ENCODE data around the gene SLC5A1.

GRCh38 chr22:32034275-32034674 lies 8.8 kb upstream of the SLC5A1 start:
- TF ChIP-seq POLR2AphosphoS5 (IDR thresholded peaks at IDR 0.05; ENCODE audit: low read depth, low read length) (no peak), POLR2A (IDR thresholded peaks at IDR 0.05; ENCODE audit: low read depth, low read length) (no peak), TAF1 (IDR thresholded peaks at IDR 0.05; ENCODE audit: borderline replicate concordance, low read depth, low read length) (no peak)

Data from GM12892 (cell line).